OCI-LY3 (cell line): ENCODE data around the gene NFYC.
"Not testable (repeated sequence)": the region's sequence is repeated elsewhere in the genome, so short reads cannot be mapped to it uniquely, and the experiment has no call there.

ENCODE experiments used
- EZH2phosphoT487 ChIP-seq: fragments of 200-600 bp; shearing (Covaris generic); IDR thresholded peaks from 2 replicates; pipeline ENCODE4 v1.6.1; 2018; ENCODE audit warnings: antibody characterized with exemption, mixed run types, low read depth
- TF ChIP-seq, protein P1 (sequence below): fragments of 200-600, 300-600 bp; sonication (generic); IDR thresholded peaks from 2 replicates; pipeline ENCODE4 v1.5.1; 2014; ENCODE audit warnings: antibody characterized with exemption, low read length, low read depth

DNA sequence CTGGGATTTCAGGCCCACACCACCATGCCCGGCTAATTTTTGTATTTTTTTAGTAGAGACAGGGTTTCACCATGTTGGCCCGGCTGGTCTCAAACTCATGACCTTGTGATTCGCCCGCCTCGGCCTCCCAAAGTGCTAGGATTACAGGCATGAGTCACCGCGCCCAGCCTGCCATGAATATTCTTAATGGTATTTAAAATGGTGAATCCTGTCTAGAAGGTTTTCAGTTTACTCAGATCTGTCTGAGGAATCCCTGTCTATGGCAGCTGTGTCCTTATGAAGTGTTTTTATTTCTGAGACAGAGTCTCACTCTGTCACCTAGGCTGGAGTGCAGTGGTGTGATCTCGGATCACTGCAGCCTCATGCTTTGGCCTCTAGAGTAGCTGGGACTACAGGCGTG is 36.2 kb downstream of the NFYC start:
- TF ChIP-seq, protein P1, sequence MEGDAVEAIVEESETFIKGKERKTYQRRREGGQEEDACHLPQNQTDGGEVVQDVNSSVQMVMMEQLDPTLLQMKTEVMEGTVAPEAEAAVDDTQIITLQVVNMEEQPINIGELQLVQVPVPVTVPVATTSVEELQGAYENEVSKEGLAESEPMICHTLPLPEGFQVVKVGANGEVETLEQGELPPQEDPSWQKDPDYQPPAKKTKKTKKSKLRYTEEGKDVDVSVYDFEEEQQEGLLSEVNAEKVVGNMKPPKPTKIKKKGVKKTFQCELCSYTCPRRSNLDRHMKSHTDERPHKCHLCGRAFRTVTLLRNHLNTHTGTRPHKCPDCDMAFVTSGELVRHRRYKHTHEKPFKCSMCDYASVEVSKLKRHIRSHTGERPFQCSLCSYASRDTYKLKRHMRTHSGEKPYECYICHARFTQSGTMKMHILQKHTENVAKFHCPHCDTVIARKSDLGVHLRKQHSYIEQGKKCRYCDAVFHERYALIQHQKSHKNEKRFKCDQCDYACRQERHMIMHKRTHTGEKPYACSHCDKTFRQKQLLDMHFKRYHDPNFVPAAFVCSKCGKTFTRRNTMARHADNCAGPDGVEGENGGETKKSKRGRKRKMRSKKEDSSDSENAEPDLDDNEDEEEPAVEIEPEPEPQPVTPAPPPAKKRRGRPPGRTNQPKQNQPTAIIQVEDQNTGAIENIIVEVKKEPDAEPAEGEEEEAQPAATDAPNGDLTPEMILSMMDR = not testable (repeated sequence)
- TF ChIP-seq EZH2phosphoT487 = not testable (repeated sequence)
